ENCODE results near the gene METTL9.
"Not testable (repeated sequence)": the region's sequence is repeated elsewhere in the genome, so short reads cannot be mapped to it uniquely, and the experiment has no call there.

The METTL9 gene

DNA sequence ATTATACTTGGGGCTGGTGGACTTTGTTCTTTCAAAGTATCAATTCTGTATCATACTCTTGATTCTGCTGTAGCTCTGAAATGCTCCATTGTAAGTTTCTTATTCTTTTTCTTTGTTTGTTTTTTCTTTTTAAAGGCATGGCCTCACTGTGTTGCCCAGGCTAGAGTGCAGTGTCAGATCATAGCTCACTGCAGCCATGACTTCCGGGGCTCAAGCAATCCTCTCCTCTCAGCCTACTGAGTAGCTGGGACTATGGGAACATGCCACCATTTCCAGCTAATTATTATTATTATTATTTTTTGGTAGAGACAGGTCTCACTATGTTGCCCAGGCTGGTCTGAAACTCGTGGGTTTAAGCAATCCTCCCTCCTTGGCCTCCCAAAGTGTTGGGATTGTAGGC, 38.9 kb upstream of the METTL9 start:
- no peak for TF ChIP-seq Cebpa-rat (IDR thresholded peaks at IDR 0.05)
- Histone ChIP-seq H4K20me1 (no peaks in the 10 kb centered on the region), H3K4me3 (no peak overlapping the region), H3K27me3 (no peaks in the 10 kb centered on the region), H3K9ac (no peak overlapping the region), H3K27ac (no peak overlapping the region), H3K36me3 (no peaks in the 10 kb centered on the region), H3K4me2 (no peak overlapping the region), H3K9me3 (replicated peaks in 1 of 11) (no peaks in the 10 kb centered on the region), H3K4me1 (peaks cover 0 to 20% (median 7%) of the 10 kb centered on the region in 10 experiments; a peak in 16 of 20 replicates)

DNA sequence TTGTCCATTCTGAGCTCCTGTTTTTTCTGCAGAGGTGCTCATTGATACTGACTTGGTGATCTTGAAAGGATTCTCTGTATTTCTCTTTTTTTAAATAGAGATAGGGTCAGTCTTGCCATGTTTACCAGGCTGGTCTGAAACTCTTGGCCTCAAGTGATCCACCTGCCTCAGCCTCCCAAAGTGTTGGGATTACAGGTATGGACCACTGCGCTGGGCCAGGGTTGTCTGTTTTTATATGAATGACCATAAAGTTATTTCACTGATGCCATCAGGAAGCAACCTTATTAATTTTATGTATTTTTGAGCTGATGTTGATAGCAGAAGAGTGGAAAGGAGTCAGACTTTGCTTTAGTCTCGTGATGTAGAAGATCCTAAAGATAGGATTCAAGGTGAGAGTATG, 35.7 kb upstream of the METTL9 start:
- Histone ChIP-seq H3K27ac (no peak overlapping the region), H3K4me2 (no peak overlapping the region), H3K9me3 (replicated peaks in 1 of 11) (no peaks in the 10 kb centered on the region), H3K36me3 (no peaks in the 10 kb centered on the region), H3K4me3 (no peak overlapping the region), H3K27me3 (no peaks in the 10 kb centered on the region), H3K9ac (no peak overlapping the region), H3K4me1 (peaks cover 0 to 14% (median 7%) of the 10 kb centered on the region in 10 experiments; a peak in 10 of 20 replicates), H4K20me1 (no peaks in the 10 kb centered on the region)
- no peak for TF ChIP-seq Cebpa-rat (IDR thresholded peaks at IDR 0.05)

GRCh38 chr16:21564367-21564766, 35.0 kb upstream of the METTL9 start:
- not testable (repeated sequence) for H3K9ac ChIP-seq; H3K36me3 ChIP-seq; H3K4me3 ChIP-seq; H3K9me3 ChIP-seq (replicated peaks in 1 of 11); H3K27me3 ChIP-seq; H4K20me1 ChIP-seq; H3K27ac ChIP-seq
- peaks cover 1 to 17% (median 7%) of the 10 kb centered on the region in 10 experiments; a peak in 16 of 20 replicates for H3K4me1 ChIP-seq
- peak overlapping the region in 4 of 11 experiments; percentile 2 to 27 (median 14); a peak in 5 of 22 replicates for H3K4me2 ChIP-seq

- H3K27ac ChIP-seq = no peak overlapping the region
- H3K9me3 ChIP-seq (replicated peaks in 1 of 11) = no peaks in the 10 kb centered on the region
- no peaks in the 10 kb centered on the region for H3K36me3 ChIP-seq
- H3K4me2 ChIP-seq = peak overlapping the region in 2 of 11 experiments; percentile 1 to 8; a peak in 2 of 22 replicates
- TF ChIP-seq Cebpa-rat (IDR thresholded peaks at IDR 0.05) = no peak
- H4K20me1 ChIP-seq = no peaks in the 10 kb centered on the region
- no peak overlapping the region for H3K9ac ChIP-seq
- no peak overlapping the region for H3K4me3 ChIP-seq
- no peaks in the 10 kb centered on the region for H3K27me3 ChIP-seq
- peaks cover 4 to 22% (median 9%) of the 10 kb centered on the region in 10 experiments; a peak in 16 of 20 replicates for H3K4me1 ChIP-seq
Observed at GRCh38 chr16:21565507-21565860, 33.9 kb upstream of the METTL9 start.

DNA sequence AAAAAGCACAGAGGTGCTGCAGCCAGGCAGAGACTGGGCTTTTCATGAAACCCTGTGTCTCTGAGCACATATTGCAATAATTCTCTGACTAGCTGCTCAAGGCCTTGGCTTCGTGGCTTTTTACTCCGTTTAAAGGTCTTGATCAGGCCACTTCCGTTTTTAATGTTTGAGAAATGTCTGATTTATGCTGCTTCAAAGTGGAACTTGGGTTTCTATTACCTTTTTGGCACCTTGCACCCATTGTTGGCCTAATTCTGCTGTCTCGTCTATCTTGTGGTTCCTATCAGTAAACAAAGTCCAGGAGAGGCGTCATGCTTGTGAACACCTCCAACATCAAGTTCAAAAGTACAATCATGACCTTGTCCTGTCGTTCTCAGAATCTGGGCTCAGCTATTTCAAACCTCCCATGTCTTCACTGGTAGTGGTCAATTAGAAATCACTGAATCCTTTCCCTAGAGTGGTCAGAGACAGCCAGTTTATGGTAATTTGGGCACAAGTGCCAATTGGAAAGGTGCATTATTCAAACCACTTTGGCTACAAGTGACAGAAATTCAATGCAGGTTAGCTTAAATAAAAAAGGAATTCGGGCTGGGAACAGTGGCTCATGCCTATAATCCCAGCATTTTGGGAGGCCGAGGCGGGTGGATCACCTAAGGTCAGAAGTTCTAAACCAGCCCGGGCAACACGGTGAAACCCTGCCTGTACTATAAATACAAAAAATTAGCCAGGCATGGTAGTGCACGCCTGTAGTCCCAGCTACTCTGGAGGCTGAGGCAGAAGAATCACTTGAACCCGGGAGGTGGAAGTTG, 33.3 kb upstream of the METTL9 start:
- no peaks in the 10 kb centered on the region for H3K36me3 ChIP-seq
- H3K4me3 ChIP-seq = no peak overlapping the region
- no peaks in the 10 kb centered on the region for H4K20me1 ChIP-seq

GRCh38 chr16:21566891-21567414, 32.4 kb upstream of the METTL9 start:
- no peaks in the 10 kb centered on the region for H3K9me3 ChIP-seq (replicated peaks in 1 of 11)
- H3K4me2 ChIP-seq = no peak overlapping the region
- H3K4me3 ChIP-seq = no peak overlapping the region
- peaks cover 4 to 22% (median 9%) of the 10 kb centered on the region in 10 experiments; a peak in 16 of 20 replicates for H3K4me1 ChIP-seq
- no peaks in the 10 kb centered on the region for H3K27me3 ChIP-seq
- no peak for TF ChIP-seq Cebpa-rat (IDR thresholded peaks at IDR 0.05)
- H3K9ac ChIP-seq = no peak overlapping the region
- no peak overlapping the region for H3K27ac ChIP-seq
- no peaks in the 10 kb centered on the region for H4K20me1 ChIP-seq
- no peaks in the 10 kb centered on the region for H3K36me3 ChIP-seq

More for the DNA sequence above, 33.3 kb upstream of the METTL9 start:
- H3K27me3 ChIP-seq = no peaks in the 10 kb centered on the region
- H3K4me2 ChIP-seq = peak overlapping the region in 2 of 11 experiments; percentile 1 to 8; a peak in 2 of 22 replicates
- TF ChIP-seq Cebpa-rat (IDR thresholded peaks at IDR 0.05) = no peak
- no peak overlapping the region for H3K9ac ChIP-seq
- H3K9me3 ChIP-seq (replicated peaks in 1 of 11) = no peaks in the 10 kb centered on the region
- H3K4me1 ChIP-seq = peaks cover 4 to 22% (median 9%) of the 10 kb centered on the region in 10 experiments; a peak in 16 of 20 replicates
- no peak overlapping the region for H3K27ac ChIP-seq

DNA sequence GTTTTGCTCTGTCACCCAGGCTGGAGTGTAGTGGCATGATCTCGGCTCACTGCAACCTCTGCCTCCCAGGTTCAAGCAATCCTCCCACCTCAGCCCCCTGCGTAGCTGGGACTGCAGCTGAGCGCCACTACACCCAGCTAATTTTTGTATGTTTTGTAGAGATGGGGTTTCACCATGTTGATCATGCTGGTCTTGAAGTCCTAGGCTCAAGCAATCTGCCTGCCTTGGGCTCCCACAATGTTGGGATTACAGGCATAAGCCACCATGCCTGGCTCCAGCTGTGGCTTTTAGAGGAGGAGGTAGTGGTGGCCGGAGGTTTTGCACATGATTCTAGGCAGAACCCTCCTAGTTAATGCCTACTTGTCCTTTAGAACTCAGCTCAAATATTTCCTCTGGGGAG, 31.9 kb upstream of the METTL9 start:
- not testable (repeated sequence) for H3K36me3 ChIP-seq; H3K4me2 ChIP-seq; H3K27me3 ChIP-seq; H3K27ac ChIP-seq; H3K9ac ChIP-seq; H3K4me3 ChIP-seq; H4K20me1 ChIP-seq; H3K9me3 ChIP-seq (replicated peaks in 1 of 11)
- peaks cover 4 to 22% (median 9%) of the 10 kb centered on the region in 10 experiments; a peak in 16 of 20 replicates for H3K4me1 ChIP-seq

DNA sequence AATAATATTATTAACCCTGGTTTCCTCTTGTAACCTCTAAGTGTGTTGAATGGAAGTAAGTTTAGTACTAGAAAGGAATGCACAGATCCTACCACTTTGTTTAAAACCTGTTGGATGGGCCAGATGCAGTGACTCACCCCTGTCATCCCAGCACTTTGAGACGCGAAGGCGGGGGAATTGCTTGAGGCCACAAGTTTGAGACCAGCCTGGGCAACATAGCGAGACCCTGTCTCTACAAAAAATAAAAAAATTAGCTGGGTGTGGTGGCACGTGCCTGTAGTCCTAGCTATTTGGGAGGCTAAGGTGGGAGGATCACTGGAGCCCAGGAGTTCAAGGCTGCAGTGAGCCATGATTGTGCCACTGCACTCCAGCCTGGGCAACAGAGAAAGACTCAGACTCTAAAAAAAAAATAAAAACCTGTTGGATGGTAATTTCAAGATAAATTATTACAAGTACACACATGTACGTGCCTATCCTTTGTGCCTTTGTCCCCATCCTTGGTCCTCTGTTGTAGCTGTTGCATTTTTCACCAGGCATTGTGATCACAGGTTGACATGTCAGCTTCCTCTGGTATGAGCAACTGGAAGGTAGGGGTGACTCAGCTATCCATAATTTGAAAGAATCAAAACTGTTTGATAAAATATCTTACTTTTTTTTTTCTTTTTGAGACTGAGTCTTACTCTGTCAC, 30.7 kb upstream of the METTL9 start:
- Histone ChIP-seq H3K4me1 (peaks cover 4 to 22% (median 9%) of the 10 kb centered on the region in 10 experiments; a peak in 16 of 20 replicates), H3K9ac (no peak overlapping the region), H4K20me1 (no peaks in the 10 kb centered on the region), H3K4me3 (no peak overlapping the region), H3K27me3 (no peaks in the 10 kb centered on the region), H3K9me3 (replicated peaks in 1 of 11) (no peaks in the 10 kb centered on the region), H3K27ac (no peak overlapping the region), H3K36me3 (no peaks in the 10 kb centered on the region), H3K4me2 (peak overlapping the region in 2 of 11 experiments; percentile 36 to 46; a peak in 4 of 22 replicates)
- no peak for TF ChIP-seq Cebpa-rat (IDR thresholded peaks at IDR 0.05)

- H3K27me3 ChIP-seq = no peaks in the 10 kb centered on the region
- no peaks in the 10 kb centered on the region for H3K36me3 ChIP-seq
- no peak for TF ChIP-seq Cebpa-rat (IDR thresholded peaks at IDR 0.05)
- no peaks in the 10 kb centered on the region for H4K20me1 ChIP-seq
- no peak overlapping the region for H3K4me2 ChIP-seq
- no peaks in the 10 kb centered on the region for H3K9me3 ChIP-seq (replicated peaks in 1 of 11)
- no peak overlapping the region for H3K4me3 ChIP-seq
- no peak overlapping the region for H3K9ac ChIP-seq
- H3K27ac ChIP-seq = no peak overlapping the region
- peaks cover 0 to 12% (median 8%) of the 10 kb centered on the region in 10 experiments; a peak in 15 of 20 replicates for H3K4me1 ChIP-seq
Observed at GRCh38 chr16:21570676-21571017, 28.7 kb upstream of the METTL9 start.

GRCh38 chr16:21573506-21573905, 25.9 kb upstream of the METTL9 start:
- not testable (repeated sequence) for H3K27ac ChIP-seq

More at GRCh38 chr16:21573506-21573905, 25.9 kb upstream of the METTL9 start:
- not testable (repeated sequence) for H4K20me1 ChIP-seq; H3K9ac ChIP-seq; H3K9me3 ChIP-seq (replicated peaks in 1 of 11); H3K27me3 ChIP-seq; H3K36me3 ChIP-seq; H3K4me3 ChIP-seq; H3K4me2 ChIP-seq
- H3K4me1 ChIP-seq = peaks cover 0 to 12% (median 8%) of the 10 kb centered on the region in 10 experiments; a peak in 11 of 20 replicates
